GM18520 (cell line): ENCODE measurements around the gene RPS29.
A peak's percentile ranks its signal among the peaks of the same experiment; 100 is the strongest.
"Not testable (repeated sequence)": the region's sequence is repeated elsewhere in the genome, so short reads cannot be mapped to it uniquely, and the experiment has no call there.

Source experiments
- ATAC-seq: cut with Tn5 transposase; IDR thresholded peaks from one replicate; pipeline ENCODE4 v1.9.1; 2021; ENCODE audit not compliant: unreplicated experiment

Gene RPS29

GRCh38 chr14:49598485-49599300, 12.5 kb upstream of the RPS29 start, which contains the start of gene LRR1:
Gene LRR1 (plus strand): TSS chr14:49598940. CDS start chr14:49599021, 81 bp downstream.
- ATAC-seq, result peak; percentile 34

GRCh38 chr14:49598189-49598484, 12.0 kb upstream of the RPS29 start:
- ATAC-seq, result no peak

GRCh38 chr14:49594347-49595091, 8.3 kb upstream of the RPS29 start:
- no peak for ATAC-seq

- ATAC-seq, result no peak
Observed at GRCh38 chr14:49593016-49593415, 6.8 kb upstream of the RPS29 start.

GRCh38 chr14:49589387-49589786, 3.2 kb upstream of the RPS29 start:
- ATAC-seq, result no peak

GRCh38 chr14:49586673-49587460, 687 bp upstream of the RPS29 start:
- peak; percentile 32 for ATAC-seq

- ATAC-seq, result not testable (repeated sequence)
Observed at GRCh38 chr14:49584981-49585640, 1.1 kb downstream of the RPS29 start.

GRCh38 chr14:49584058-49584457, 2.1 kb downstream of the RPS29 start:
- no peak for ATAC-seq

- no peak for ATAC-seq
Observed at GRCh38 chr14:49583629-49584028, 2.6 kb downstream of the RPS29 start.

- ATAC-seq, result no peak
Observed at GRCh38 chr14:49582113-49582977, 3.8 kb downstream of the RPS29 start.

GRCh38 chr14:49581209-49582112, 4.7 kb downstream of the RPS29 start:
- no peak for ATAC-seq

- no peak for ATAC-seq
Observed at GRCh38 chr14:49579841-49580240, 6.3 kb downstream of the RPS29 start.

- no peak for ATAC-seq
Observed at GRCh38 chr14:49578141-49578540, 8.0 kb downstream of the RPS29 start.

GRCh38 chr14:49574038-49574437, 12.1 kb downstream of the RPS29 start:
- no peak for ATAC-seq

GRCh38 chr14:49569281-49569680, 16.9 kb downstream of the RPS29 start:
- no peak for ATAC-seq

- ATAC-seq, result no peak
Observed at GRCh38 chr14:49566714-49567113, 19.5 kb downstream of the RPS29 start.

GRCh38 chr14:49559979-49560768, 26.0 kb downstream of the RPS29 start:
- no peak for ATAC-seq

GRCh38 chr14:49553892-49554291, 32.3 kb downstream of the RPS29 start:
- ATAC-seq, result no peak
